Right hindlimb (tissue), 1 donor: ENCODE measurements around the gene RAD21L1.
"Not testable (repeated sequence)": the region's sequence is repeated elsewhere in the genome, so short reads cannot be mapped to it uniquely, and the experiment has no call there.

Experiments
- DNase-seq: peaks from one replicate; pipeline ENCODE4 v3.0.0-alpha.2; 2018

The RAD21L1 gene

GRCh38 chr20:1202762-1203504, 22.9 kb upstream of the RAD21L1 start, which contains the start of gene C20orf202:
Gene C20orf202, plus strand, starts transcription at chr20:1203454. Its CDS starts 132 bp downstream, at chr20:1203586.
- no peak for DNase-seq

- no peak for DNase-seq
These were observed 22.2 kb upstream of the RAD21L1 start for GRCh38 chr20:1203630-1204029.

GRCh38 chr20:1204113-1204512, 21.7 kb upstream of the RAD21L1 start:
- DNase-seq = no peak

- no peak for DNase-seq
These were observed 21.3 kb upstream of the RAD21L1 start for GRCh38 chr20:1204576-1204975.

GRCh38 chr20:1205802-1206201, 20.0 kb upstream of the RAD21L1 start:
- DNase-seq = no peak

GRCh38 chr20:1206366-1207148, 19.3 kb upstream of the RAD21L1 start:
- DNase-seq = no peak

GRCh38 chr20:1207293-1207878, 18.5 kb upstream of the RAD21L1 start:
- DNase-seq = no peak

- DNase-seq = no peak
These were observed 16.1 kb upstream of the RAD21L1 start for GRCh38 chr20:1209447-1210387.

- no peak for DNase-seq
These were observed 15.3 kb upstream of the RAD21L1 start for GRCh38 chr20:1210501-1210900.

- DNase-seq = no peak
These were observed 13.8 kb upstream of the RAD21L1 start for GRCh38 chr20:1212023-1212422.

GRCh38 chr20:1212607-1213396, 13.0 kb upstream of the RAD21L1 start:
- peak; percentile 62 for DNase-seq

- DNase-seq = no peak
These were observed 11.0 kb upstream of the RAD21L1 start for GRCh38 chr20:1214838-1215261.

- no peak for DNase-seq
These were observed 10.3 kb upstream of the RAD21L1 start for GRCh38 chr20:1215386-1216170.

GRCh38 chr20:1216527-1217427, 9.1 kb upstream of the RAD21L1 start:
- DNase-seq = not testable (repeated sequence)

GRCh38 chr20:1222750-1223149, 3.1 kb upstream of the RAD21L1 start:
- not testable (repeated sequence) for DNase-seq

- DNase-seq = no peak
These were observed 1.5 kb upstream of the RAD21L1 start for GRCh38 chr20:1224205-1224890.

GRCh38 chr20:1225263-1225782, 521 bp upstream of the RAD21L1 start:
- DNase-seq = no peak

GRCh38 chr20:1229541-1229940, 3.7 kb downstream of the RAD21L1 start:
- DNase-seq = no peak
